PC-3 (cell line): ENCODE measurements around the gene CA5A. TPM values are rescaled to one million over a fixed set of nuclear protein-coding genes. Genes with fewer than 3 reads are reported as not detected.

Experiments used
- ATAC-seq: fragments of 200-7000 bp; cut with Tn5 transposase; 2 replicates; pipeline ENCODE4 v1.9.1; 2020; ENCODE audit warnings: mild to moderate bottlenecking, moderate library complexity
- BruUV-seq: library from RNA; stranded (reverse); fragments of 400-500 nt; replicated peaks from 2 replicates; lab custom pipeline; 2021; lab: Mats Ljungman, UMichigan
- CTCF ChIA-PET: fragments of 300-600 bp; sonication (Branson Sonifier 250); formaldehyde crosslinking; loops from one replicate; lab custom pipeline; 2022; ENCODE audit warnings: antibody characterized with exemption; lab: Charles Lee
- POLR2A ChIA-PET: fragments of 300-600 bp; sonication (Branson Sonifier 250); formaldehyde crosslinking; loops from one replicate; lab custom pipeline; 2022; ENCODE audit warnings: antibody characterized with exemption; ENCODE audit not compliant: unreplicated experiment; lab: Charles Lee
- DNase-seq: peaks from one replicate; pipeline ENCODE4 v3.0.0-alpha.2; 2015
- H2AFZ ChIP-seq: fragments of 300-600 bp; sonication (generic); 2 replicates; pipeline ENCODE4 v1.6.0; 2016; ENCODE audit warnings: antibody characterized with exemption, low read length
- H3F3A ChIP-seq: fragments of 300-600 bp; sonication (generic); one replicate; pipeline ENCODE4 v1.6.0; 2017; ENCODE audit warnings: antibody characterized with exemption, low read length, control low read depth, mild to moderate bottlenecking; ENCODE audit not compliant: unreplicated experiment
- H3K27ac ChIP-seq: fragments of 300-600 bp; sonication (generic); 2 replicates; pipeline ENCODE4 v1.5.1; 2016; ENCODE audit warnings: mild to moderate bottlenecking, low read length
- H3K27me3 ChIP-seq: fragments of 300-600 bp; sonication (generic); 2 replicates; pipeline ENCODE4 v1.6.1; 2016; ENCODE audit warnings: low read length, mixed read lengths
- H3K36me3 ChIP-seq: fragments of 300-600 bp; sonication (generic); 2 replicates; pipeline ENCODE4 v1.6.1; 2016; ENCODE audit warnings: low read depth, mixed run types, low read length, mixed read lengths
- H3K4me1 ChIP-seq: fragments of 300-600 bp; sonication (generic); 2 replicates; pipeline ENCODE4 v1.5.1; 2016; ENCODE audit warnings: low read length; ENCODE audit not compliant: insufficient read depth
- H3K4me2 ChIP-seq: fragments of 300-600 bp; sonication (generic); 2 replicates; pipeline ENCODE4 v1.6.0; 2016; ENCODE audit warnings: low read length
- H3K4me3 ChIP-seq: fragments of 300-600 bp; sonication (generic); 2 replicates; pipeline ENCODE4 v1.5.1; 2016; ENCODE audit warnings: mild to moderate bottlenecking, low read length, mixed read lengths
- H3K79me2 ChIP-seq: fragments of 300-600 bp; sonication (generic); 2 replicates; pipeline ENCODE4 v1.6.1; 2017; ENCODE audit warnings: low read length, mixed read lengths
- H3K9ac ChIP-seq: fragments of 300-600 bp; sonication (generic); 2 replicates; pipeline ENCODE4 v1.6.0; 2016; ENCODE audit warnings: mild to moderate bottlenecking, low read length
- H3K9me2 ChIP-seq: fragments of 300-600 bp; sonication (generic); replicated peaks from 2 replicates; pipeline ENCODE4 v1.6.1; 2016; ENCODE audit warnings: mixed run types, low read length, mixed read lengths
- H3K9me3 ChIP-seq: fragments of 300-600 bp; sonication (generic); 2 replicates; pipeline ENCODE4 v1.6.1; 2016; ENCODE audit warnings: low read length, mixed read lengths
- H4K20me1 ChIP-seq: fragments of 300-600 bp; sonication (generic); 2 replicates; pipeline ENCODE4 v1.6.1; 2016; ENCODE audit warnings: low read length, mixed read lengths
- EZH2 ChIP-seq: fragments of 300-600 bp; sonication (generic); IDR thresholded peaks from one replicate; pipeline ENCODE4 v1.6.1; 2017; ENCODE audit warnings: antibody characterized with exemption, mild to moderate bottlenecking, low read length; ENCODE audit not compliant: unreplicated experiment
- EZH2phosphoT487 ChIP-seq: fragments of 300-600 bp; sonication (generic); IDR thresholded peaks from 2 replicates; pipeline ENCODE4 v1.6.1; 2018; ENCODE audit warnings: mild to moderate bottlenecking, antibody characterized with exemption, low read length, borderline replicate concordance
- intact Hi-C: fragments of 100-400 bp; cut with micrococcal nuclease; formaldehyde crosslinking; loops from 2 replicates; pipeline ENCODE4 v1.9.0; 2023
- total RNA-seq: library from RNA; depleted of rRNA; stranded (reverse); fragments of >200 nt; gene quantifications from 2 replicates; pipeline ENCODE4 v1.2.3, GENCODE V29; 2014
- TF ChIP-seq, protein P1 (sequence below): fragments of 300-600 bp; sonication (generic); conservative IDR thresholded peaks from 2 replicates; pipeline ENCODE4 v1.5.1; 2017; ENCODE audit warnings: antibody characterized with exemption, low read depth, mild to moderate bottlenecking, low read length

The CA5A gene
- total RNA-seq, 1 experiment from 2014 or later = not detected

DNA sequence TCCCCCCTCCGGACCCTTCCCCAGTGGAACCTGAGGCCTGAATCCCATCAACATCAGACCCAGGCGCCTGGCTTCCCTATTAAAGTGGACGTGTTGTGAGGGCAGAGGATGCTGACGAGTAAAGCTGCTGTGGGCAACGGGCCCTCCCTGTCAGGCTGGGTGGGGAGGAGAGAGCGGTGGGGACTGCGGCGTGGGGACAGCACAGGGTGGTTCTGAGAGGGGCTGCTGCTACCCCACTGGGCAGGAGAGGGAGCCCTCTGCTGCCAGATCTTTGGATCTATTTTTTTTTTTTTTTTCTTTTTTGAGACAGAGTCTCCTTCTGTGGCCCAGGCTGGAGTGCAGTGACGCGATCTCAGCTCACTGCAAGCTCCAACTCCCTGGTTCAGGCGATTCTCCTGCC lies 5.9 kb downstream of the CA5A start:
- ATAC-seq (no peak), DNase-seq (no peak)
- H3K4me3 ChIP-seq = no peak overlapping the region
- H3K9me2 ChIP-seq = no peaks in the 10 kb centered on the region
- H3K9ac ChIP-seq = no peak overlapping the region
- no peaks in the 10 kb centered on the region for H3K4me1 ChIP-seq
- no peak overlapping the region for H3K4me2 ChIP-seq
- no peaks in the 10 kb centered on the region for H3F3A ChIP-seq
- intact Hi-C loops = no loop called here
- no peak for TF ChIP-seq EZH2
- TF ChIP-seq, protein P1, sequence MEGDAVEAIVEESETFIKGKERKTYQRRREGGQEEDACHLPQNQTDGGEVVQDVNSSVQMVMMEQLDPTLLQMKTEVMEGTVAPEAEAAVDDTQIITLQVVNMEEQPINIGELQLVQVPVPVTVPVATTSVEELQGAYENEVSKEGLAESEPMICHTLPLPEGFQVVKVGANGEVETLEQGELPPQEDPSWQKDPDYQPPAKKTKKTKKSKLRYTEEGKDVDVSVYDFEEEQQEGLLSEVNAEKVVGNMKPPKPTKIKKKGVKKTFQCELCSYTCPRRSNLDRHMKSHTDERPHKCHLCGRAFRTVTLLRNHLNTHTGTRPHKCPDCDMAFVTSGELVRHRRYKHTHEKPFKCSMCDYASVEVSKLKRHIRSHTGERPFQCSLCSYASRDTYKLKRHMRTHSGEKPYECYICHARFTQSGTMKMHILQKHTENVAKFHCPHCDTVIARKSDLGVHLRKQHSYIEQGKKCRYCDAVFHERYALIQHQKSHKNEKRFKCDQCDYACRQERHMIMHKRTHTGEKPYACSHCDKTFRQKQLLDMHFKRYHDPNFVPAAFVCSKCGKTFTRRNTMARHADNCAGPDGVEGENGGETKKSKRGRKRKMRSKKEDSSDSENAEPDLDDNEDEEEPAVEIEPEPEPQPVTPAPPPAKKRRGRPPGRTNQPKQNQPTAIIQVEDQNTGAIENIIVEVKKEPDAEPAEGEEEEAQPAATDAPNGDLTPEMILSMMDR = peak; percentile 33; the same call in 1 of the 2 replicates
- POLR2A ChIA-PET = no interaction called here
- BruUV-seq = no TSS peak
- H4K20me1 ChIP-seq = no peaks in the 10 kb centered on the region
- CTCF ChIA-PET = no interaction called here
- no peaks in the 10 kb centered on the region for H3K9me3 ChIP-seq
- H3K79me2 ChIP-seq = no peaks in the 10 kb centered on the region
- no peaks in the 10 kb centered on the region for H3K27me3 ChIP-seq
- H3K36me3 ChIP-seq = no peaks in the 10 kb centered on the region
- H2AFZ ChIP-seq = 0 out of 2 replicates have a peak overlapping the region, but pooled peaks have one; percentile 1
- no peak overlapping the region for H3K27ac ChIP-seq

GRCh38 chr16:87929986-87930385 lies 6.3 kb downstream of the CA5A start:
- intact Hi-C loops = no loop called here

GRCh38 chr16:87927195-87927562 lies 9.2 kb downstream of the CA5A start:
- ATAC-seq = no peak
- TF ChIP-seq EZH2 = no peak
- H3K9me2 ChIP-seq = no peaks in the 10 kb centered on the region
- H3K4me3 ChIP-seq = no peak overlapping the region
- no peaks in the 10 kb centered on the region for H3K27me3 ChIP-seq
- no peaks in the 10 kb centered on the region for H3K4me1 ChIP-seq
- no peaks in the 10 kb centered on the region for H3K36me3 ChIP-seq
- POLR2A ChIA-PET = no interaction called here
- H3K9ac ChIP-seq = no peak overlapping the region
- no peaks in the 10 kb centered on the region for H4K20me1 ChIP-seq
- no peak overlapping the region for H3K27ac ChIP-seq
- no peaks in the 10 kb centered on the region for H3F3A ChIP-seq
- H3K79me2 ChIP-seq = no peaks in the 10 kb centered on the region
- H3K9me3 ChIP-seq = no peaks in the 10 kb centered on the region
- CTCF ChIA-PET = no interaction called here
- intact Hi-C loops = no loop called here
- no peak overlapping the region for H3K4me2 ChIP-seq
- no TSS peak for BruUV-seq
- H2AFZ ChIP-seq = no peak overlapping the region
- DNase-seq = no peak

More at GRCh38 chr16:87929986-87930385, 6.3 kb downstream of the CA5A start:
- no peaks in the 10 kb centered on the region for H3K36me3 ChIP-seq
- H3K9ac ChIP-seq = no peak overlapping the region
- no peaks in the 10 kb centered on the region for H3F3A ChIP-seq
- H3K27ac ChIP-seq = no peak overlapping the region
- ATAC-seq = no peak
- H3K4me1 ChIP-seq = no peaks in the 10 kb centered on the region
- H3K4me3 ChIP-seq = no peak overlapping the region
- no peaks in the 10 kb centered on the region for H4K20me1 ChIP-seq
- H3K4me2 ChIP-seq = no peak overlapping the region
- H3K27me3 ChIP-seq = no peaks in the 10 kb centered on the region
- no peaks in the 10 kb centered on the region for H3K9me3 ChIP-seq
- H2AFZ ChIP-seq = 0 out of 2 replicates have a peak overlapping the region, but pooled peaks have one; percentile 1
- CTCF ChIA-PET = no interaction called here
- TF ChIP-seq EZH2 = no peak
- no peak for TF ChIP-seq EZH2phosphoT487
- TF ChIP-seq, protein P1 = no peak
- no peaks in the 10 kb centered on the region for H3K79me2 ChIP-seq
- no peaks in the 10 kb centered on the region for H3K9me2 ChIP-seq
- no TSS peak for BruUV-seq
- DNase-seq = no peak
- POLR2A ChIA-PET = no interaction called here
